T1000 (cell line): ENCODE measurements around the gene ROBO2.

Source experiments
- DNase-seq: peaks from one replicate; lab custom pipeline; 2025; ENCODE audit warnings: mixed read lengths; lab: John Stamatoyannopoulos, UW

The ROBO2 gene

DNA sequence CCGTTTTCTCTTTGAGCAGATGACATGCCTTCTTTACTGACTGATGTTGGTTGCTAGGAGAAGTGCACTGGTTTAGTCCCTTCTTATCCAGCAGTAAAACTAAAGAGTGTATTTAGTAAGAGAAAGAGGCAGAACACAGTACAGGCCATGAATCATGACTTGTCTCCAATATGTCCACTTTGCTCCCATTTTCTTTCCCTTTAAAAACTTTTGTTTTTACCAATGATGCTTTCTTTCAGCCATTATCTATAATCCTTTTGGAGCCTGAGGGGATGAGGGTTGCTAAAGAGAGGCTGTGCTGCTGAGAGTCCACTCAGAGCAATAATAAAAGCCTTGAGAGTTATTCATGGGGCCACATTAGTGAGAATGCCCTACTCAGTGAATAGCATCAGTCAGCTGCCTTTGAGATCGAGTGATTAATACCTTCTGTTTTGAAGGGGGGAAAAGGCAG is 12.2 kb downstream of the ROBO2 start:
- no peak for DNase-seq

DNA sequence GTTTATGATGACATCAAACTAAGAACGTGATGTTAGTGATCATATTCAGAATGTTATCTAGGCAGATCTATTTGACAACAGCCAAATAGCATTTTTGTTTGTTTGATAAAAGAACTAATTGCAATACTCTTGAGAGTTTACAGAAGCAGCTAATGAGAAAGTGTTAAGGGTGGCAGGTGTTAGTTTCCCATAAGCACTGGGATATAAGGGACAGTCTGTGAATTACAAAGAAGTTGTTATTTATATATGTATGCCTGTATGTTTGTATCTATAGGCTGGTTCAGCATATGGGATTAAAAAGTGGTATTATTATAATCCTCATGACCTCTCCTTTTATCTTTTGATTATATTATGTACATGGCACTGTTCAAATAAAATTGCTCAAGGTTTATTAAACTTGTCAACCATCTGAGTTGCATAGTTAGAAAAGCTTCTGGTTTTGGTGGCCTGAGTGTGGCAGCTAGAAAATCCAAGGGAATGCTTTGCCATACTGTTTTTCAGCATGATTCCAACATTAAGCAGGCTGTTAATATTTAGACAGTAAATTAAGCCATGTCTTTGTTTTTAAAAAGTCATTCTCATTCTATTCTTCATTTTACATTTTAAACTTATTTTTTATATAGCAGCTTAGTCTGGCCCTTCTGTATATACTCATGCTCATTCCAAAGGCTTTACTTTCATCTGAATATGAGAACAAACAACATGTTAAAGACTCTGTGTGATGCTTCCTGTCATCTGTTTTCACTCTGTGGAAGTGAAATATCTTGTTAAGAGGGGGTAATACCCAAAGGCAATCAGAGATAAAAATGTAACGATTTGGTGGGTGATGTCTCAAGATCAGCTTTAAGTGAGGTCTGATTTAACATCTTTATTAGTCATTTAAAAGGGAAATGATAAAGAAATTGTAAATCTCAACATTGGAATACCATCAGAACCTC is 13.1 kb downstream of the ROBO2 start:
- no peak for DNase-seq

DNA sequence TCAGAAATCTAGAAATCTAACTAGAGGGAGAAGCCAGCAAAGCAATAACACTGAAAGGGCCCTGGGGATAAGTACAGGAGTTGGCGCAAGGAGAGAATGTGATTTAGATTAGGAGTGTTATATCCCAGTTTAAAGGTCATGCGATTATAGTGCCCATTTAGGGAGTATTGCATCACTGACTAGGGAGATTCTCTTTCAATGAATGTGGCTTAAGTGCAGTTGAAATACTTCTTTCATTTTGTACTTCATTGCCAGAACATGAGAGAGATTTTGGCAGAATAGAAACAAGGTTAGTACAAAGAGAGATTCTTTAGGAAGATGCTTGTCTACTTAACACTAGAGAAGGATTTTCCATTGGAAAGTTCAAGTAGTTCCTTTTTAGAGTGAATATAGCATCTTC is 13.9 kb downstream of the ROBO2 start:
- DNase-seq, result no peak

DNA sequence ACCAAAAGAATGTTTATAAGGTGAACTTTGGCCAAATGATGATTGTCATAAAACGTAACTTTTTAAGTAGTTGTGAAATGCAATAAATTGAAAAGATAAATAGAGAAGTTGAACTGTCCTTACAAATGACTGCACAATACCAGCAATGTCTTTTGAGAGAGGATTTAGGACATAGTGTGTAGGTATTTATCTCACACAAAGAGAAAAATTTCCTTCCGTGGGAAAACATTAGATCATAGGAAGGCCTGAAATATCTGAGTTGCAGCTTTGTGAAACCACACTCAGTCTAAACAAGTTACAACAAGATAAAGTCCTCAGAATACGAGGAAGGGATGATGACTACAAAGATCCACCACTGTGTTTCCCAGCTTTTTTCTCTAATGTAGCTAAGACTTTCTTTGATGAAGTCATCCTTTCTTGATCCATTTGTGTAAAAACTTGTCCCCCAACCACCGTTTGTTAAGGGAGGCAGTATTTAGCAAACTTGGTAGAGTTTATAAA is 16.0 kb downstream of the ROBO2 start:
- no peak for DNase-seq

DNA sequence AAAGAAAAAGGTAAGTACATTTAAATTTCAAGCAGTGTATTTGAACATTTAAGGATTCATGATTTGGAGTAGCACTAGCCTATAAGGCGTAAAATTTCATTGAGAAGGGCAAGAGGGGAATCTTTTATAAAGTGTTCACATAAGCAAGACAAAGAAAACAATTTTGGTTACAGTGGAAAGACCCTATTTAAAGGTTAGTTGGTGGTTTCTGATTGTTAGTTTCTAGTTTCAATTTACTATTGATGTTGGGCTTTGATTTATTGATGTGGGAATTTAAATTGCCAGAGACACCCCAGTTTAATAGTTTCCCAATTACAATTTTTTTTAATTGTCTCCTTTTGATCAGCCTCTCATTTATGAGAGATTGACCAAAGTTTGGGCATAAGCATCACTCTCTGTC is 19.5 kb downstream of the ROBO2 start:
- no peak for DNase-seq

DNA sequence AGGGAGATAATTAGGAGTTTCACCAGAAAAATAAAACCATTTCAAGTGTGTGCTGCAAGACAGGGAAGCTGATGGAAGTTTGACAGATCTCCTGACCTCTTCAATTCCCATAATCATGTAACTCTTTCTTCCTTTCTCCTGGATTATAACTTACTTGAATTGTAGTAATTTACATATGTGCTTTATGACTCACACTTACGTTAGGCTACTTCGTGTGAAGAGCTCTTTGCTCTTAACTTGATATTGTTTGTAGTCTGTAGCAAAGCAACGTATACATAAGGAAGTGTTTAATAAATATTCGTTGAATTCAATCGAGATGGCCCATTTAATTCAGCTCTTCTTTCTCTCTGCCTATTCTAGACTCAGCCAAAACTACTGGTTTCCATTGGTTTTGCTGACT is 23.5 kb downstream of the ROBO2 start:
- no peak for DNase-seq

DNA sequence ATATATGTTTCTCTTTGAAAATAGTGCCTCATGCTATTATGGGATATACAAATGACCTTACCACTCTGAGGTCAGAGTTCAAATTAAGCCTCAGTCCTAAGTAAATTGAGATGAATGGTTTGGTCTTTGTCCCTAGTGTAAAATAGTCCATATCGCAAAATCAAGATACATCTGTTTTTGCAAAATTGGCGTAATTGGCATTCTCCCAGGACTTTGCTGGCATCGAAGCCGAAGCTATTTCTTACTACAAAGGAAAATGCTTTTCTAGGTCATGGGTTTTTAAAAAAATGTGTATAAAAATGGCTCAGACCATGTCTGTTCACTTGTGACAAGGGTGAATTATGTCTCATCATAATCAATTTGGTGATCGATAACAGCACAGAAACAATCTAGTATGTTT is 25.9 kb downstream of the ROBO2 start:
- DNase-seq, result no peak

DNA sequence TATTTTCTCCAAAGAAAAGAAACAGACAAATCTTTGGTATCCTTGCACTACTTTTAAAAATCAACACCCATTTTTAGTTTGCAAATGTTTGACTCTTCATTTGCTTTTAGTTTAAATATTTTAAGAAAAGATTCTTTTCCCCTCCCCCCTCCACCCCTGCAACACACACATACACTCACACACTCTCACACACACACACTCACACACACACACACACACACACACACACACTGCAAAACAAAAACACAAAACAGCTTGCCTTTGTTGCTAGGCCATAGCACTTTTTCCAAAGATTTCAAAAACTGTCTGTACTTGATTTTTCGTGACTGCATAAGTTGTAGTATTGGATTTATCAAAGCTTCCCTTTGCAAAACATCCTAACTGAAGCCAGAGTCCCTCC is 26.9 kb downstream of the ROBO2 start:
- no peak for DNase-seq

DNA sequence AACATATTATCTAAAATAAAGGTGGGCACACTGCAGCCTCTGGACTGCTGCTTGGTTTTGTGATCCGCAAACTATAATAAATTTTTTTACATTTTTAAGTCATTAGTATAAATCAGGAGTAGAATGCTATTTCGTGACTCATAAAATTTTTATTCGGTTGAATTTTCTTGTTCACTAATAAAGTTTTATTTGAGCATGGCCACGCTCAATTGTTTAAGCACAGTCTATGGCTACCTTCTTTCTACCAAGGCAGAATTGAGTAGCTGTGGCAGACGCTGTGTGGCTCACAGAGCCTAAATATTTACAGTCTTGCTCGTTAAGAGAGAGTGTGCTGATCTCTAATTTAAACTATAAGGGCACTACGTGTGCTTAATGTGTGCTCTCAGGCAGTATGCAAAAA is 28.9 kb downstream of the ROBO2 start:
- DNase-seq, result no peak

DNA sequence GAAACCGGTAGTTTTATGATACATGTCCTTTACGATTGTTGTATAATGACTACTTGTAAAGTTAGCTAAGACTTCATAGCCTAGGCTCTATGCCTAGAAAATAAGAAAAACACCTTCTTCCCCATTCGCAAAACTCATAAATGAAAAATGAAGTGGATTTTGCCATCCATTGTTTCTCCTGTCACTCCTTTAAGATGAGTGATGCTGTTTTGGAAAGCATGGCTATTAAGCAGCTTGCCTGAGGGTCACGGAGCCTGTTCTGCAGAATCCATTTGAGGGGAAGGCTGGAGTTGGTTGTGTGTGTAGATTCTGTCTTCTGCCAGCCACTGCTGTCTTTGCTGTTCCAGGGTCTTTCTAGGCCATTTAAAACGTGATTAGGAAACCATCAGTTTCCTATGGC is 31.5 kb downstream of the ROBO2 start:
- no peak for DNase-seq

DNA sequence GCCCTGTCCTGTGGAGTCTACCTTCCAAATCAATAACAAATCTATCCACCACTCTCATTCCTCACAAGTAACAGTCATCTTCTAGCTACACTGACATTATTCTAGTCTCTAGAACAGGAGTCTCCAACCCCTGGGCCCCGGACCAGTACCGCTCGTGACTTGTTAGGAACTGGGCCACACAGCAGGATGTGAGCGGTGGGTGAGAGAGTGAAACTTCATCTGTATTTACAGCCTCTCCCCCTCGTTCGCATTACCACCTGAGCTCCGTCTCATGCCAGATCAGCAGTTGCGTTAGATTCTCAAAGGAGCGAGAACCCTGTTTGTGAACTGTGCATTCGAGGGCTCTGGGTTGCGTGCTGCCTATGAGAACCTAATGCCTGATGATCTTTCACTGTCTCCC is 31.9 kb downstream of the ROBO2 start:
- no peak for DNase-seq

DNA sequence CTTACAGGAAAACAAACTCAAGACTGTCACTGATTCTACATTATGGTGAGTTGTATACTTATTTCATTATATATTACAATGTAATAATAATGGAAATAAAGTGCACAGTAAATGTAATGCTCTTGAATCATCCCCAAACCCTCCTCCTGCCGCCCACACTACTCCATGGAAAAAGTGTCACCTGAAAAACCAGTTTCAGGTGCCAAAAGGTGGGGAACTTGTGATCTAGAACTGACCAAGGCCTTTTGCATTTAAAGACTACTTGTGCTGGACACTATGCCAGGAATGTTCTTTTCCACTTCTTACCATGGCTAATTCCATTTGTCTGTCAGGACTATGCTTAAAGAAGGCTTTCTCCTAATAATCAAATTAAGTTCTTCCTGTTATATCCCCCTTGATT is 32.3 kb downstream of the ROBO2 start:
- DNase-seq, result no peak

DNA sequence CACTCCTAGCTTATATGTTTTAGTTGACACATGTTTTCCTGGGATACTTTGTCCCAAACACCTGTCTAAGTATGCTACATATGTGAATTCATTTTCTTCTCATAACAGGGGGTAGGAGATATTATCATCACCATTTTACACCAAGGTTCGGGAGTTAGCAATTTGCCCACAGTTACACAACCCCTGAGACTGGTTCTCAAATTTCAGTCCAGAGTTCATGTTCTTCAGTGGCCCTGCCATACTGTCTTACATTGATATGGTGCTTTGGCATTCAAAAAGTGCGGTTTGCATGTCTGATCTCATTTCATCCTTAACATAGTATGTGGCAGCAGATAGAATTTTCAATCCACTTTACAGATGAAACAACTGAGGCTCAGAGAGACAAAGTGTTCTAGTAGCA is 38.4 kb downstream of the ROBO2 start:
- DNase-seq, result no peak

DNA sequence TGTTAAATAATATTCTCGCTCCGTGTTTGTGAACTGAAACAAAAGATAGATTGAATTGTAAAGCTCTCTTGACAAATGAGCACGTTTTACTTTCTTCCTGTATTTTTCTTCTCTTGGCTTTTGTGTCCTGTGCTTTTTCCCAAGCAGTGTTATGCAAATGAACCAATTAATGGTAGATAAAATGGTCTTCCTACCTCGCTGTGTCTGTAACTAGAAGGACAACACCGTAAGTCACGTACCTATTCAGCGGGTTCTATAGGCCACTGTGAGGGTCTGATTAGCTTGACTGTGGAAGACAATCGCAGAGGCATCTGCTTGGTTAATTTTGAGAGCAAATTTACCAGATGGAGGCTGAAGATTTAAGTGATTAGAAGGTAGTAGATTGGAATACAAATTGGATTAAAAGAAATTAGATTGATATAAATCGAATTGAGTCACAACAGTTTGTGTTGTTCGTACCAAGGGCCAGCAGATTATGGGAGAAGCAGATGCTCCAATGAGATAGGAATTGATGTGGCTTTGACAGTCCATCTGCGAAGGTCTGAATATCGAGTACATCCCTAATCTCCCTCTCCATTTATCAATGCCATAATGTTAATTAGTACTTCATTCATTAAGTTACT is 40.2 kb downstream of the ROBO2 start:
- DNase-seq, result no peak

DNA sequence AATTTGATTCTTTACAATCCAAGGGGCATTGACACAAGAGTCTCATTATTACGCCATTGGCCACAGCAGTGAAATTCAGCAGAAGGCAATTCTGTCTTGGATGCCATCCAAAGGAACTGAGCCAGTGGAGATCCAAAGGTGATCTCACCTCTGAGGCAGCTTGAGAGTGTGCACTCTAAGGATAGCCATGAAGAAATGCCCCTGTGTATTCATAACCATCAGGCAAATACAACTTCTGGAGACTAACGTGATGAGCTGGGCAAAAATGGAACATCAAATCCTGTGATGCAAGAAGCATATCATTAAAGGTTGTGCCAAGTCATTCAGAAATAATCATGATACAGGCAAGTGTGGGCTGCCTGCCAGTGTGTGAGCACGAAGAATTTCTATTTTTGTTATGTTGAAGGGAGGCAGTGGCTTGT is 41.4 kb downstream of the ROBO2 start:
- peak; percentile 55 for DNase-seq

DNA sequence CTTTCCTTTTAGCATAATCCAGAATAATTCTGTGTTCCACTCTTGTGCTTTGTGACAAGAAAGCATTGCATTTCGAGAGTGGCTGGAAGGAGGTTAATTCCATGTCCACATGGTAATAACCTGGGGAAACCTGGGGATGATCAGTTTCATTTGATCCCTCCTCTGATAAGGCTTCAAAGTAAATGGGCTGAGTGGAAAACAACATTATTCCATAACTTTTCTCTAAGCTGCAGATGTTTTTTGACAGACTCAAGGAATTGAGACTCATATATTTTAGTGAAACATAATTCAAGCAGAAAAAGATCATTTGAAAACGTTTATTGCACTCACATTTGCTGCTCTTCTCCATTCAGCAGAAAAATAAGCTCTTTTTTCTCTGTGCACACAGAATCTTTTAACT is 44.6 kb downstream of the ROBO2 start:
- DNase-seq, result no peak

DNA sequence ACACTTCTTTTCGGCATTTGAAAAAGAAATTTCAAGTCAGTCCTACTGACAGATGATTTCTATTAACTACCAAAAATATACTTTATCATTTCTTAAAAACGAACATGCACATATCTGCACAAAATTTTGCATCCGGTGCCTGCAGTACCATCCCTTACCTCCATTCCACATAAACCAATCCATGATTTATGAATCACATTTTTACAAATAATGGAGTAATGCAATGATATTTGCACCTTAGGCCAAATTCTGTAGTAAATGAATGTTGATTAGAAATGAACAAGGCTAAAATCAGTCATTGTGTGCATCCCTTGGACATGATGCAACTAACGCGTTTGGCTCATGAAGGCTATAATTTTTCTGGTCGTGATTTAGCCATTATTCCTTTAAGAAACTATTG is 46.5 kb downstream of the ROBO2 start:
- DNase-seq, result no peak

DNA sequence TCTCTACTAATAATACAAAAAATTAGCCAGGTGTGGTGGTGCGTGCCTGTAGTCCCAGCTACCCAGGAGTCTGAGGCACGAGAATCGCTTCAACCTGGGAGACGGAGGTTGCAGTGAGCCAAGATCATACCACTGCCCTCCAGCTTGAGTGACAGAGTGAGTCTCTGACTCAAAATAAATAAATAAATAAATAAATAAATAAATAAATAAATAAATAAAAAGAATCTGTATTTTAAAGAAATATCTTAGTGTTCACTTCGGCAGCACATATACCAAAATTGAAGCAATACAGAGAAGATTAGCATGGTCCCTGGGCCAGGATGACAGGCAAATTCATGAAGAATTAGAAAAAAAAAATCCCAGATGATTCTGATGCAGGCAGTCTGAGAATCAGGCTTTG is 51.9 kb downstream of the ROBO2 start:
- DNase-seq, result no peak

DNA sequence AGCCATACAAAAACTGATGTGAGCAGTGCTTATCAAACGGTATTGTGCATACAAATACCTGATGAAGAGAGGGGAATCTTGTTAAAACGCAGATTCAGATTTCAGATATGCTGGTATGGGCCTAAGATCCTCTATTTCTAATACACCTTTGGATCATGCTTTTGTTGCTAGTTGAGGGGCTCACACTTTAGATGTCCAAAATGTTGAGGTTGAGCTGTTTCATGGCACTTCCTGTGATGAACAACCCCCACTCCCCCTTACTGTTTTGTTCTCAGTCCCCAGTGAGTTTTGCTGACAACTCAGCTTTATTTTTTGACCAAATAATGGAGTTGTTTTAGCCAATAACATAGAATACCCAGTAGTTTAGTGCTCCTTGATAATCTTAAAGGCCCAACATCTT is 53.2 kb downstream of the ROBO2 start:
- no peak for DNase-seq

DNA sequence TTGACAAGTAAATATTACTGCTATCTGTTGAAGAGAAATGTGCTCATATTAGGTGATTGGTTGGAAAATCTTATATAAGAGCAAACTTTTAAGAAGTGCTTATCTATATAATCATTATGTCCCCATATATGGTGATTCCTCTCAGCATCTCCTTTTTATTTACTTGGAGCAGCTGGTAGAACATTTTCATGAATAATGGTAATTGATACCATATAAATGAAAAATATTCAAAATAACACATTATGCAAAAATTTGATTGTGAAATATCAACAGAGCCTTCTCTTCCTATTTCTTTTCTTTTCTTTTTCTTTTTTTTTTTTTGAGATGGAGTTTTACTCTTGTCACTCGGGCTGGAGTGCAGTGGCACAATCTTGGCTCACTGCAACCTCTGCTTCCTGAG is 56.2 kb downstream of the ROBO2 start:
- no peak for DNase-seq

DNA sequence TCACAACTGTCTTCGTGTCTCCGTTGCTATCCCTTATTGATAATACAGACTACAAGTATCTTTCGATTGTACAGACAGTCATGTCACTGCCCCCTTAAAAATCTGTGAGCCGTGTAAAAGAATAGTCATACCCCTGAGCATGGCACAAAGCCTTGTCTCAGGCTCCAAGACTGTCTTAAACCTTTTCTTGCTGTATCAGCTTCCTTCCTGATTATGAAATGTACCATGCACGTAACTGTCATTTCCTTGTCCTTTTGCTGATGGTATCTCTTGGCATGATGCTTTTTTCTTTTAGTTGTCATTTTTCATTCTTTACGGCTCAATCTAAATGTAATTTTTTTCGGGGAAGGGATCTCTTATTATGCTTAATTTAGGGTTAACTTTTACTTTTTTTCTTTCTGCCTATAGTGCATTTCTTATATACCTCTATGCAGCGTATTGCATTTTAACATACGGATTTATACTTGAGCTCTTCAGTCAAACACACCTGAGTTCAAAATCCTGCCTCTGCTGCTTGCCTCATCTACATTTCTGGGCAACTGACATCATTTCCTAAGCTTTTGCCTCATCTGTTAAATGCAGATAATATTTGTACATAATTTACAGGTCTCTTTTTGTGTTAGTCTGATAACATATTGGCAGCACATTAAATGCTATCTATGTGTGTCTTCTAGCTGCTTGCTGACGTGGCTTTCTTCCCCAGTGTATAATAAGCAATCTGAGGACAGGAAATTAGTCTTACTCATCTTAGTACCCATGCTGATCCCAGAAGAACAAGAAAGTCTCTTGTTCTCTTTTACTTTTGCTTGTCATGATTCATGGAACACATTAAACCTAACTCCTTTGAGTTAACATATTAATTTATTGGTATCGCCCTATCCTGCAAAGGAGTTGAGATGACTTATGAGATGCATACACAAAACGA is 57.3 kb downstream of the ROBO2 start:
- no peak for DNase-seq
